ENCODE results near the gene SETD7.

The SETD7 gene

GRCh38 chr4:139461022-139461628, 94.9 kb downstream of the SETD7 start:
- no peak overlapping the region for H3K9ac ChIP-seq
- H3K4me2 ChIP-seq: no peak overlapping the region
- no peaks in the 10 kb centered on the region for H3K9me3 ChIP-seq
- H3K27me3 ChIP-seq: no peaks in the 10 kb centered on the region
- peaks cover 18% of the 10 kb centered on the region; the same call in 1 of the 2 replicates for H4K20me1 ChIP-seq
- H3K4me3 ChIP-seq: no peak overlapping the region
- H3K27ac ChIP-seq: no peak overlapping the region
- H3K4me1 ChIP-seq: peaks cover 10% of the 10 kb centered on the region
- no peak for TF ChIP-seq Cebpa-rat (IDR thresholded peaks at IDR 0.05)
- H3K36me3 ChIP-seq: peaks cover 7% of the 10 kb centered on the region; the same call in 1 of the 2 replicates

- Histone ChIP-seq H3K4me2 (no peak overlapping the region), H3K27me3 (no peaks in the 10 kb centered on the region), H3K27ac (no peak overlapping the region), H3K36me3 (peaks cover 7% of the 10 kb centered on the region; the same call in 1 of the 2 replicates), H3K9ac (no peak overlapping the region), H3K4me3 (no peak overlapping the region), H3K4me1 (peaks cover 16% of the 10 kb centered on the region), H4K20me1 (peaks cover 18% of the 10 kb centered on the region; the same call in 1 of the 2 replicates), H3K9me3 (no peaks in the 10 kb centered on the region)
- TF ChIP-seq Cebpa-rat (IDR thresholded peaks at IDR 0.05): no peak
Measured at GRCh38 chr4:139460565-139460964, 95.5 kb downstream of the SETD7 start.

GRCh38 chr4:139458999-139459398, 97.0 kb downstream of the SETD7 start:
- H3K4me2 ChIP-seq: no peak overlapping the region
- H3K27me3 ChIP-seq: no peaks in the 10 kb centered on the region
- H3K27ac ChIP-seq: no peak overlapping the region
- no peak overlapping the region for H3K4me3 ChIP-seq
- no peak for TF ChIP-seq Cebpa-rat (IDR thresholded peaks at IDR 0.05)
- peaks cover 30% of the 10 kb centered on the region for H4K20me1 ChIP-seq
- H3K9ac ChIP-seq: no peak overlapping the region
- H3K4me1 ChIP-seq: peaks cover 26% of the 10 kb centered on the region
- no peaks in the 10 kb centered on the region for H3K9me3 ChIP-seq
- peaks cover 7% of the 10 kb centered on the region; the same call in 1 of the 2 replicates for H3K36me3 ChIP-seq

GRCh38 chr4:139458543-139458942, 97.5 kb downstream of the SETD7 start:
- peaks cover 26% of the 10 kb centered on the region for H3K4me1 ChIP-seq
- H3K4me3 ChIP-seq: no peak overlapping the region
- H4K20me1 ChIP-seq: peaks cover 30% of the 10 kb centered on the region
- H3K9ac ChIP-seq: no peak overlapping the region
- no peak overlapping the region for H3K27ac ChIP-seq
- no peak overlapping the region for H3K4me2 ChIP-seq
- TF ChIP-seq Cebpa-rat (IDR thresholded peaks at IDR 0.05): no peak
- H3K27me3 ChIP-seq: no peaks in the 10 kb centered on the region
- H3K36me3 ChIP-seq: peaks cover 7% of the 10 kb centered on the region; the same call in 1 of the 2 replicates
- no peaks in the 10 kb centered on the region for H3K9me3 ChIP-seq

GRCh38 chr4:139457318-139457717, 98.7 kb downstream of the SETD7 start:
- Histone ChIP-seq H3K27me3 (no peaks in the 10 kb centered on the region), H3K9ac (no peak overlapping the region), H3K4me3 (no peak overlapping the region), H3K27ac (no peak overlapping the region), H3K36me3 (no peaks in the 10 kb centered on the region), H3K9me3 (no peaks in the 10 kb centered on the region), H3K4me2 (peak overlapping the region; percentile 89; the same call in 1 of the 2 replicates), H4K20me1 (peaks cover 30% of the 10 kb centered on the region), H3K4me1 (peaks cover 32% of the 10 kb centered on the region)
- TF ChIP-seq Cebpa-rat (IDR thresholded peaks at IDR 0.05): no peak

- peaks cover 20% of the 10 kb centered on the region for H4K20me1 ChIP-seq
- H3K4me2 ChIP-seq: peak overlapping the region; percentile 89
- H3K4me3 ChIP-seq: peak overlapping the region; percentile 91
- H3K36me3 ChIP-seq: 0 out of 2 replicates have a peak, but pooled peaks cover 3% of the 10 kb centered on the region
- H3K27ac ChIP-seq: no peak overlapping the region
- TF ChIP-seq Cebpa-rat (IDR thresholded peaks at IDR 0.05): no peak
- H3K4me1 ChIP-seq: peaks cover 42% of the 10 kb centered on the region
- peak overlapping the region; percentile 25; the same call in 1 of the 2 replicates for H3K9ac ChIP-seq
- peaks cover 3% of the 10 kb centered on the region for H3K9me3 ChIP-seq
- H3K27me3 ChIP-seq: no peaks in the 10 kb centered on the region
Measured at GRCh38 chr4:139455126-139455538, 100.9 kb downstream of the SETD7 start.

- H4K20me1 ChIP-seq: peaks cover 20% of the 10 kb centered on the region
- peak within 1 kb of the TSS; percentile 89 for H3K4me2 ChIP-seq
- peak within 1 kb of the TSS; percentile 90 for H3K9ac ChIP-seq
- peaks cover 11% of the 10 kb centered on the region for H3K9me3 ChIP-seq
- TF ChIP-seq Cebpa-rat (IDR thresholded peaks at IDR 0.05): peak; percentile 84
- H3K4me3 ChIP-seq: peak within 1 kb of the TSS; percentile 91
- 0 out of 2 replicates have a peak, but pooled peaks cover 9% of the 10 kb centered on the region for H3K36me3 ChIP-seq
- no peaks in the 10 kb centered on the region for H3K27me3 ChIP-seq
- peak within 1 kb of the TSS; percentile 90 for H3K27ac ChIP-seq
- peaks cover 42% of the 10 kb centered on the region for H3K4me1 ChIP-seq
Measured at GRCh38 chr4:139454111-139455045, 101.6 kb downstream of the SETD7 start, which contains the start of gene RAB33B. RAB33B (plus strand) TSS chr4:139454121; CDS start chr4:139454196, 75 bp downstream.

- Histone ChIP-seq H3K36me3 (peaks cover 15% of the 10 kb centered on the region; the same call in 1 of the 2 replicates), H3K9ac (peak overlapping the region; percentile 90), H3K9me3 (peaks cover 19% of the 10 kb centered on the region), H3K4me1 (peaks cover 42% of the 10 kb centered on the region), H3K27me3 (no peaks in the 10 kb centered on the region), H3K27ac (peak overlapping the region; percentile 90), H3K4me3 (peak overlapping the region; percentile 91), H3K4me2 (peak overlapping the region; percentile 89), H4K20me1 (peaks cover 19% of the 10 kb centered on the region)
- TF ChIP-seq Cebpa-rat (IDR thresholded peaks at IDR 0.05): no peak
Measured at GRCh38 chr4:139453371-139454110, 102.5 kb downstream of the SETD7 start.

GRCh38 chr4:139453041-139453370, 103.0 kb downstream of the SETD7 start:
- peaks cover 14% of the 10 kb centered on the region for H4K20me1 ChIP-seq

More at GRCh38 chr4:139453041-139453370, 103.0 kb downstream of the SETD7 start:
- peak overlapping the region; percentile 90 for H3K9ac ChIP-seq
- peaks cover 24% of the 10 kb centered on the region for H3K9me3 ChIP-seq
- peaks cover 15% of the 10 kb centered on the region; the same call in 1 of the 2 replicates for H3K36me3 ChIP-seq
- peaks cover 42% of the 10 kb centered on the region for H3K4me1 ChIP-seq
- peak overlapping the region; percentile 90 for H3K27ac ChIP-seq
- peak overlapping the region; percentile 82 for H3K4me2 ChIP-seq
- no peak for TF ChIP-seq Cebpa-rat (IDR thresholded peaks at IDR 0.05)
- peak overlapping the region; percentile 91 for H3K4me3 ChIP-seq
- no peaks in the 10 kb centered on the region for H3K27me3 ChIP-seq
